Measurements from ENCODE around the gene S100A11.
A peak's percentile ranks its signal among the peaks of the same experiment; 100 is the strongest.
"Not testable (repeated sequence)": the region's sequence is repeated elsewhere in the genome, so short reads cannot be mapped to it uniquely, and the experiment has no call there.

Gene S100A11

DNA sequence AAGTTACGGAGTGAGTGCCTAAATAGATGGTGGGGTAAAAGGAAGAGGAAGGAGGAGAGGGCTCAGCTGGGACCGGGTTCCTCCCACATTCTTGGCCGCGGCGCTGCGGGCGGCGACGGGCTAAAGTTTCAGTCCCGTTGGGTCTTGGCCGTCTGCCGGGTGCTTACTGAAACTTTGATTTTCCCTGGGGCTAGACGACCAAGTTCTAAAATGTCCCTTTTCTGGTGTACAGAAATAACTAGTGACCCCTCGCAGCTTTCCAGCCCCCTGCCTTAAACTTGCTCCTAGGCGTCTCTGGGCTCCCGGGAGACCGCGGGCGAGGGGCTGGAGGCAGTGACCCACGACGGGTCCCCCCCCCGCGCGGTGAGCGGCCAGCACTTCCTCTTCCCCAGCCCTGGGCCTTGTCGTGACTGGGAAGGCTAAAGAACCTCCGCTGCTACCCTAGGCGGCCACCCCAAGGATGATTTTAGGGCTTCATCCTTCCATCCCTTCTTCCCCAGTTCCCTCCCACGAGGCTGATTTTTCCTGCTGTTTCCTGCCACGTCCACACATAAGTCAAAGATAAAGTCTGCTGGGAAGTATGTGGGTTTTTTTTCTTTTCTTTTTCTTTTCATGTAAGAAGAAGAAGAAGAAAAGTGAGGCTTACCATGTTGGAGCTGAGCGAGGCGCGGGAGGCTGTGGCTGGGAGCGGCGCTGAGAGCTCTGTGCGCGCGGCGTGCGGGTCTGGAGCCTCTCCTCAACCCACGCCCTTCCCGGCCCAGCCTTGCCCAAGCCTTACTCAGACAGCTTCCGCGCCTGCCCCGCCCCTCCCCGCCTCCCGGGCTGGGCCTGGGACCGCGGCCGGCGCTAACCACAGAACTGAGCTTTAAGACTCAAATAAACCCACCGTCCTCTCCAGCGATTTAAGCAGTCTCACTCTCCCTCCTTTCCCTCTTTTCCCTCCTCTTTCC is at the start of gene S100A11:
Gene S100A11, minus strand, starts transcription at position 738 of the 950 bp plus-strand sequence. Its CDS starts 89 bp downstream, at position 649.
- peak; percentile 79 for DNase-seq

DNA sequence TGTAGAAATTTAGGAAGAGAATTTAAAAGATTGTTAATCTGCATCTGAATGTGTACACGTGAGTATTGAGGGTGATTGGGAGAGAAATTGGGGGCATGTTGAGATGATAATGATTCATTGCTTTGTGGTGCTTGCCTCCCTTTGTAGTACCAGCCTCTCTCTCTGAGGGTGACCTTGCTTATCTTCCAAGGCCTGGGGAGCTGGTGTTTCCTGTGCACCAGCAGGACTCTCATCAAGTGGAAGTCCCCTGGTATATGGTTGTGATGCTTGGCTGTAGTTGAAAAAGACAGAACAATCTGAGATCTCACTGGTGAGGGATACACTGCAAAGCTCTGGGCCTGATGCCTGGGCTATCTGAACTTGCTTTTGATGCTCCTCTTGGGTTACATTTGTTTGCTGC is 48.0 kb upstream of the S100A11 start:
- DNase-seq, result no peak

GRCh38 chr1:152081026-152081425 is 44.2 kb upstream of the S100A11 start:
- not testable (repeated sequence) for DNase-seq

- DNase-seq, result not testable (repeated sequence)
These were observed 43.7 kb upstream of the S100A11 start for GRCh38 chr1:152080494-152080893.

DNA sequence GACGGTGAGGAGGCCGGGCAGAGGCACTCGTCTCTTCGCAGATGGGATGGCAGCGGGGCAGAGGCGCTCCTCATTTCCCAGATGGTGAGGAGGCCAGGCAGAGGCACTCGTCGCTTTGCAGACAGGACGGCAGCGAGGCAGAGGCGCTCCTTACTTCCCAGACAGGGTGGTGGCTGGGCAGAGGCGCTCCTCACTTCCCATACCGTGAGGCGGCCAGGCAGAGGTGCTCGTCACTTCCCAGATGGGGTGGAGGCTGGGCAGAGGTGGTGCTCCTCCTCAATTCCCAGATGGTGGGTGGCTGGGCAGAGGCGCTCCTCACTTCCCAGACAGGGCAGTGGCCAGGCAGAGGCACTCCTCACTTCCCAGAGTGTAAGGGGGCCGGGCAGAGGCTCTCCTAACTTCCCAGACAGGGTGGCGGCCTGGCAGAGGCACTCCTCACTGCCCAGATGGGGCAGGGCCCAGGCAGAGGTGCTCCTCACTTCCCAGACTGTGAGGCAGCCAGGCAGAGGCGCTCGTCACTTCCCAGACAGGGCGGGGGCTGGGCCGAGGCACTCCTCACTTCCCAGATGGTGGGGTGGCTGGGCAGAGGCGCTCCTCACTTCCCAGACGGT is 42.1 kb upstream of the S100A11 start:
- no peak for DNase-seq

DNA sequence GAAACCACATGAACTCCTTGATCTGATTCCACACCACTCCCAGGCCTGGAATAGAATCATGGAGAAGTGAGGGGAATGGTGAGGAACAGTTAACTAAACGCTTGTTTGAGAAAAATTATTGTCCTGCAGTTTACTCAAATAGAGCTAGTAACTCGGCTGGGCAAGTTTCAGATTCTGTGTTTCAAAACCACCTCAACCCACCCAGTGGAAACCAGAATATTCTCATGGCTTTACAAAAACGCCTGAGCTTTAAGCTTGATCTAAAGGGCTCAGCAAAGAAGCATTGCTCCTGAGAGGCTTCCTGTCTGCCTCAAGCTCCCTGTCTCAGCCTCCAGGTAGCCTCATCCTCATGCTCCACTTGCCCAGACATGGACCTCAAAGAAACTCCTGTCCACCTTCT is 35.5 kb upstream of the S100A11 start:
- no peak for DNase-seq

DNA sequence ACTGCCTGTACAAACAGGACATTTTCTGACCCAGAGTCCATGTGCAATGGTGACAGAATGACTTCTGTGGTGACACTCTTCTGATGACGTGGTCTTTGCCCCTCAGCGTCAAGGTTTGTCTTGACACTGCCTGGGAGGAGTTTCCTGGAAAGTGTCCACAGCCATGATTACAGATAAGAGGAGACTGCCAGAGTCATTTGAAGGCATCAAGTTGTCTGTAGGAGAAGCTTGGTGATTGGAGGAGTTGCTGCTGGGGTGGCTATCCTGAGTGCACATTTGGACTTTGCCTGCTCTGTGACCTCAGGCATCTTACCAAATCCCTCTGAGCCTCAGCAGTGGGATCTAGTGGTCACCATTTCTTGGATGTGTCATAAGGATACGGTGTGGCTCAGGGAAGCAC is 34.3 kb upstream of the S100A11 start:
- no peak for DNase-seq

DNA sequence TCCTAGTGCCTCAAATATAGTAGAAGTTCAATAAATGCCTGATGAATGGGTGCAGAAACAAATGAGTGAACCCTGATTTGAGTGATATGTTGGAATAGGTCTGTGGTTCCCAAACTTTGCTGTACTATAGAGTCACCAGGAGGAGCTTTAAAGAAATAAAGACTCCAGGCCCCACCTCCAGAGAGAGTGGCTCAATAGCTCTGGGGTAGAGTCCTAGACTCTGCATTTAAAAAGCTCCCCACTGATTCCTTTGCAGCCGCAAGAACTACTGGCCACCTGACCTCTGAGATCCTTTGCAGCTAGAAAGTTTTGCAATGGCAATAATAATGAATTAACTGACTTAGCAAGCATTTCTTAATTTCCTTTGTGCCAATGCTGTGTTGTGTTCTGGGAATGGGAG is 31.1 kb upstream of the S100A11 start:
- no peak for DNase-seq

- DNase-seq, result no peak
These were observed 30.3 kb upstream of the S100A11 start for GRCh38 chr1:152067150-152067549.

- DNase-seq, result no peak
These were observed 25.1 kb upstream of the S100A11 start for GRCh38 chr1:152061952-152062351.

- DNase-seq, result no peak
These were observed 16.6 kb upstream of the S100A11 start for GRCh38 chr1:152053375-152053774.

DNA sequence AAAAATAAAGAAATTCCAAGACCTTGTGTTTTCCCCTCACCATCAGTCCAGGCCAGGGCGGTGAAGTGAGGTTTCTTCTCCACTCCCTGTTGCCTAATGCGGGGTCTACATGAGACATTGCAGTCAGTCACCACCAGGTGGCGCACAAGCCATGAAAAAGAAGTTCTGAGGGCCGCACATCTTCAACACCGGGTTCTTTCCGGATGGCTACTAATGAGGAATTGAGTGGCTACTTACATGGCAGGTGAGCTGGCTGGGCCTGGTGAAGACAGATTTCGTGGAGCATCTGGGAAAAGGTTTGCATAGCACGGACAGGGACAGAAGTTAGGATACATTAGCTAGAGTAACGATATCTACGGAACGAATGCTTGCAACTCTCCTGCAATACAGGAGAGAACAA is 15.8 kb upstream of the S100A11 start:
- DNase-seq, result peak; percentile 80 to 85

DNA sequence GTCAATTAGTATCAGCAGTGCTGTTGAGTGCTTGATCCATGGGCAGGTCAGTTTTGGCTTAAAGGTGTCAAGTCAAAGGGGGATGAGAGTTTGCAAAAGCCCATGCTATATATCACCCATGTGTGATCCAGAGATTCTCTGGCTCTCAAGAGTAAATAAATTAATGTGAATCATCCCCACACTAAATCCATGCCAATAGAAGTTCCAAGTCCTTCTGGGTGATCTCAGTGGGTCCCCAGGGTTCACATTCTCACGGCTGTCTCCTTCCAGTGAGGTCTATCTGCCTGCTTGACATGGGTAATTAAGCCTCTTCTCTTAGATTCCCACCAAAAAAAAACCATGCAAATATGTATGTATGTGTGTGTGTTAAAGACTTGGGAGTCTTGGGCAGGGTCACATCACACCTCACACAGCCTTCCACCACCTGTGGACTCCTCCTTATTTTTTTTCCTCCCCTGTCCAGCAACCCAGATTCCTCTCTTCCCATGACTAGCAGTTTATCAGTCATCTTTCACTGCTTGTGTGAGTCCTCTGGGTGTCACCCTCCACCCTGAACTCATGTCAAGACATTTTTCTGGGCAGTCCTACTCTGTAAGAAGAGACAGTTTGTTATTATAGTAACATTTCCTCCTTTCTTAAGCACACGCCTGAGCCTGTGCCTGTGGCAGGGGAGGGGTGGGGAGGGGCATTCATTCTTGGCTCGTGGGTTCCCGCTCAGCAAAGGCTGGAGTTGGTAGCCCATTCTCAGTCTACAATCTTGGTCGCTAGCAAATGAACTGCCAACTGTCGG is 14.3 kb upstream of the S100A11 start:
- DNase-seq, result no peak

DNA sequence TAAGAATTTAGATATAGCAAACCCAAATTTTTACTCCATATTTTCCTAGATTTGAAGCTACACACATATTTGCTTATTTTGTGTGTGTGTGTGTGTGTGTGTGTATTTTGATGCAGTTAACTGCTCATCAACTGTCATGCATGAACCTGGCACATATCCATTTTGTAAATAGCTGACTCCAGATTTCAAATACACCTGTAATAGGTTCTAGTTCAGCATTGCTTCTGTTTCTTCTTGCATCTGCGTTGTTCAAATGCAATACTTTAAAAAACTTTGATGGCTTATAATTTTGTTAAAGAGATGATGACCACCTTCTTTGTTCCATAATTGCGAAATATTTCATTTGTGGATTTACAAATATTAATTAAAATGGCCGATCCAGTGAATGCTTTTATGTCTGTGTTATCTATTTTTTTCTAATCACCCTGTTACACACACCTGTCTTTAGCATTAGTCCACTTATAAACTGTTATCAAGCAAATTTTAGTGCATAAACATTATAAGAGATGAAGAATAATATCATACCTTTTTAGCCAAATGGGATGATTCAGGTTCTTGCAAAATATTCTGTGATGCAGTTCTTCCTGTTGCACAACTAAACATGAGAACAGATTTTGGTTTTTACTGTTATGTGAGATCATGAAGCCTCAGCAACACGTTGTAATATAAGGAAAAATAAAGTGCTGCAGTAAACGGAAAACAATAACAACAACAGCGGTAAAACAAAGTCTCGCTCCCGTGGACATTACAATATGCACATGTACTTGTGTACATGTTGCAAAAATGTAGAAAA is 12.7 kb upstream of the S100A11 start:
- no peak for DNase-seq

DNA sequence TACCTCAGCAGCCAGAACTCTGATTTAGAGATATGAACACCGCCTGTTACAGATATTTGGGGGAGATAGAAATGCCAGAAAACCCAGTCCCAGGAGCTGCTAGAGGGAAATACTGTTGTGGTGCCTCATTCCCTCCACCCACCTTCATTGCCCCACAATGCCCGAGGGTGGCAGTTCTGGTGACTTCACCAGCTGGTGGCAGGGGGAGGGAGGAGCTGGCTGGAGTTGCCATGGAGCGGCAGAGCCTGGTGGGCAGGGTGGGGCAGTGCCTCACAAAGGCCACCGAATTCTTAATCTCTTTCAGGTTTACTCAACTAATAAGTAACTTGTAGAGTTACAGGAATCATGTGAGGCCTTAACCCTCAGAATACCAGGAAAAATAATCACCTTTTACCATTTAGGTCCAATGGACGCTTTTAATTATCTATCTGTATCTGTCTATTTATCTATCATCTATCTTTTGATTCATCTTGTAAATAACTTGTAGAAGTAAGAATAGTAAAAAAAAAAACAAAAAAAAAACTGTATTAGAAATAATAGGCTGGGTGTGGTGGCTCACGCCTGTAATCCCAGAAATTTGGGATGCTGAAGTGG is 11.7 kb upstream of the S100A11 start:
- peak; percentile 59 to 68 for DNase-seq

DNA sequence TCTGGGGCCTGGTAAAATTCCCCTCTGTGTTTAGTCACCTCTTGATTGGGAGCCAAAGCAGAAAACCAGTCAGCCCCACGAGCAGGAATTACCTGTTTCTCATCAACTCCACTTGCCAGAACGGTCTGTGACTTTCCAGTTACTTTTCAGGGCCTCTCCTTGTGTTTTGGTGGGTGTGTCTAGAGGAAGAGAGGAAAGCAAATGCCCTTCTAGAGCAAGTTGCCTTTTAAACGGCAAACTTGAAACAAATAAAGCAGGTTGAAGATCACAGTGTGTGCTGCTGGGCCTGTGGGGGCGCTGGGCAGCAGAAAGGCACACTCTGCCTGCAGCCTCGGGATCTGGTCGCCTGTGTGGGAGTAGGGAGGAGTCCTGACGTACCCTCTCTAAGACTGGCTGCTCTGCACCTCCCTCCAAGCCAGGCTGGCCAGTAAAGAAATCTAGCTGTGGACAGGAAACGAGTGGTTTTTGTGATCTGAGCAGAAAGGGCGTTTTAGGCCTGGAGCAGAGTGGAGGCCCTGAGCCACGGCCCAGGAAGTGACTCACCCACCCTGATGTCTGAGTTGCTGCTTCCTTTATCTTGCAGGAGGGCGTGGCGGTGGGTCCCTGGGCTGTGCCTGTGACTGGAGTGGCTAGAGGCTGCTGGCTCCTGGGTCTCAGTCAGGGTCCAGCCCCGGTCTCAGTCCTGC is 11.1 kb upstream of the S100A11 start:
- peak; percentile 81 to 87 for DNase-seq

GRCh38 chr1:152047413-152047729 is 10.6 kb upstream of the S100A11 start:
- DNase-seq, result no peak

- no peak for DNase-seq
These were observed 7.6 kb upstream of the S100A11 start for GRCh38 chr1:152044386-152044785.

GRCh38 chr1:152043870-152044269 is 7.1 kb upstream of the S100A11 start:
- no peak for DNase-seq

- no peak for DNase-seq
These were observed 5.2 kb upstream of the S100A11 start for GRCh38 chr1:152042030-152042429.

- no peak for DNase-seq
These were observed 3.1 kb upstream of the S100A11 start for GRCh38 chr1:152039886-152040285.

DNA sequence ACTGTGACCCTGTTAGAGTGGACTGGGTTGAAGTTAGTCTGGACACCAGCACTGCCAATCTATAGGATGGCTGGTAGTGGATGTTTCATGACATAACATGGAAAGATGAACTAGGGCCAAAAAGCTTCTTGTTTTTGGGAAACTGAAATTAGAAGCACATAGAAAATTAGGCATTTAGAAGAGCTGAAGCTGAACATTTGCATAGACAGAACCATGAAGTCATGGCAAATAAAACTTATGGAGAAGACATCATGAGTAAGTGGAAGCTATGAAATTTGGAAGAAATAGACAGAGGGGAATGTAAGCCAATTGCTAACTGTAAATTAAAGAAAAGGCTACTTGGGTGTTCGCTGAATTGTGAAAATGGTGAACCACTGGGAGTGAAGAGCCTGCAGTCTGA is 2.7 kb upstream of the S100A11 start:
- DNase-seq, result no peak
